ENCODE results near the gene P4HA3. TPM values are rescaled to one million over a fixed set of nuclear protein-coding genes. Genes with fewer than 3 reads are reported as not detected.
A peak's percentile ranks its signal among the peaks of the same experiment; 100 is the strongest.

P4HA3 gene
- total RNA-seq, 1 donor from 2014 or later: 6.4 TPM

DNA sequence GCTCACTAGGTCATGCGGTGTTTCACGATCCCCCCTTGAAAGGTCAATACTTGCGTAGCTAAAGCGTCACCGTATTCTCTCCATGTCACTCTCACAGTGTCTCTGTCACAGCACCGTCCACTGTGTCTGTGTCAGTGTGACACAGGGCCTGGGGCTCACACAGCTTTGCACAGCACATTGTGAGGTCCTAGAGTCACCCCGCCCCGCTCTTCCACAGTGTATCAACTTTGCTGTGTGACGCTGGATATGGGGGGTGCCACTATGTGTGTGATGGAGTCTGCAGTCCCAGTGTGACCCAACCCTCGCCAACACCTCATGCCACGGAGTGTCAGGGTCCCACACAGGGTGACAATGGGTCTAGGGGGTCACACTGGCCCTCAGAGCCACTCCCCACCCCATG, 583 bp downstream of the P4HA3 start:
- Mint-ChIP-seq H3K36me3 (ENCODE audit: unreplicated experiment) (no peaks in the 10 kb centered on the region), H3K27ac (ENCODE audit: unreplicated experiment) (no peak overlapping the region), H3K4me1 (ENCODE audit: unreplicated experiment) (peaks cover 25% of the 10 kb centered on the region), H3K9me3 (ENCODE audit: unreplicated experiment) (peaks cover 4% of the 10 kb centered on the region), H3K4me3 (ENCODE audit: unreplicated experiment) (peak overlapping the region; percentile 70), H3K27me3 (ENCODE audit: unreplicated experiment) (no peaks in the 10 kb centered on the region)
- no peak for DNase-seq (ENCODE audit: extremely low spot score, unreplicated experiment)
- TF ChIP-seq, protein P1, sequence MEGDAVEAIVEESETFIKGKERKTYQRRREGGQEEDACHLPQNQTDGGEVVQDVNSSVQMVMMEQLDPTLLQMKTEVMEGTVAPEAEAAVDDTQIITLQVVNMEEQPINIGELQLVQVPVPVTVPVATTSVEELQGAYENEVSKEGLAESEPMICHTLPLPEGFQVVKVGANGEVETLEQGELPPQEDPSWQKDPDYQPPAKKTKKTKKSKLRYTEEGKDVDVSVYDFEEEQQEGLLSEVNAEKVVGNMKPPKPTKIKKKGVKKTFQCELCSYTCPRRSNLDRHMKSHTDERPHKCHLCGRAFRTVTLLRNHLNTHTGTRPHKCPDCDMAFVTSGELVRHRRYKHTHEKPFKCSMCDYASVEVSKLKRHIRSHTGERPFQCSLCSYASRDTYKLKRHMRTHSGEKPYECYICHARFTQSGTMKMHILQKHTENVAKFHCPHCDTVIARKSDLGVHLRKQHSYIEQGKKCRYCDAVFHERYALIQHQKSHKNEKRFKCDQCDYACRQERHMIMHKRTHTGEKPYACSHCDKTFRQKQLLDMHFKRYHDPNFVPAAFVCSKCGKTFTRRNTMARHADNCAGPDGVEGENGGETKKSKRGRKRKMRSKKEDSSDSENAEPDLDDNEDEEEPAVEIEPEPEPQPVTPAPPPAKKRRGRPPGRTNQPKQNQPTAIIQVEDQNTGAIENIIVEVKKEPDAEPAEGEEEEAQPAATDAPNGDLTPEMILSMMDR (IDR thresholded peaks at IDR 0.05): no peak

- TF ChIP-seq, protein P1 (IDR thresholded peaks at IDR 0.05): no peak
- H3K9me3 Mint-ChIP-seq (ENCODE audit: unreplicated experiment): no peaks in the 10 kb centered on the region
- no peaks in the 10 kb centered on the region for H3K27me3 Mint-ChIP-seq (ENCODE audit: unreplicated experiment)
- DNase-seq (ENCODE audit: extremely low spot score, unreplicated experiment): no peak
- H3K36me3 Mint-ChIP-seq (ENCODE audit: unreplicated experiment): no peaks in the 10 kb centered on the region
- H3K27ac Mint-ChIP-seq (ENCODE audit: unreplicated experiment): no peak overlapping the region
- no peak overlapping the region for H3K4me3 Mint-ChIP-seq (ENCODE audit: unreplicated experiment)
- H3K4me1 Mint-ChIP-seq (ENCODE audit: unreplicated experiment): peaks cover 25% of the 10 kb centered on the region
These were observed 4.0 kb downstream of the P4HA3 start for GRCh38 chr11:74307434-74307833.

DNA sequence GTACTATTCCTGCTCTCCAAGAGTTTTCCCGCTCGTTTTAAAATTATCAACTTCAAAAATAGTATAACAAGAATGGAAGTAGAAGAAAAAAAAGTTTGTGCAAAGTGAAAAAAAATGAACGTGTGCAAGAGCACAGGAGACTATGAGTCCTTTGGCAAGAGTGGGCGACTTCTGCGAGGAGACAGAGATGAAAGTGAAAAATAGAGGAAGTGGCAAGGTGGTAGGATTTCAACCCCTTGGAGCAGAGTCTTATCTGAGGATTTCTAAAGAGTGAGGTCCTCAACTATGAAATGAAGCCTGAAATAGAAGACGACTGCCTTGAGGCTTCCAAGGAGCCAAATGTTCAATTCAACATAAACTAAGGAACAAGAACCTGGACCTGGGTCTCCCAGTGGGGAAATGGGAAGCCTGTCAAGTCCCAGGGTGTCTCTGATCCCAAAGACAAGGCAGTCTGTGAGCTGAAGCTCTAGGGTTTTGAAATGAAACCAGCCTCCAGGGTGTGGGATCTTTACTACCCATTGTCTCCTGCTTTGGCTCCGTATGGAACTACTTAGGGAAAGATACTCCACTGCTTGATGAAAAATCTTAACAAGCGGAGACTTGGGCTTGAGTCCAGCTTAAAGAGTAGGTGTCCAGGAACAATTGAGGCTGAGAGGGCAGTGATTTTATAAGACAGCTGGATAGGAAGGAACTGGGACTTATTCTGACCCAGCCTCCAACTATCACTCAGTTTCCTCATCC, 4.8 kb downstream of the P4HA3 start:
- no peaks in the 10 kb centered on the region for H3K36me3 Mint-ChIP-seq (ENCODE audit: unreplicated experiment)
- no peaks in the 10 kb centered on the region for H3K9me3 Mint-ChIP-seq (ENCODE audit: unreplicated experiment)
- TF ChIP-seq, protein P1 (IDR thresholded peaks at IDR 0.05): no peak
- DNase-seq (ENCODE audit: extremely low spot score, unreplicated experiment): no peak
- H3K27me3 Mint-ChIP-seq (ENCODE audit: unreplicated experiment): no peaks in the 10 kb centered on the region
- H3K27ac Mint-ChIP-seq (ENCODE audit: unreplicated experiment): no peak overlapping the region
- H3K4me1 Mint-ChIP-seq (ENCODE audit: unreplicated experiment): peaks cover 21% of the 10 kb centered on the region
- H3K4me3 Mint-ChIP-seq (ENCODE audit: unreplicated experiment): no peak overlapping the region

DNA sequence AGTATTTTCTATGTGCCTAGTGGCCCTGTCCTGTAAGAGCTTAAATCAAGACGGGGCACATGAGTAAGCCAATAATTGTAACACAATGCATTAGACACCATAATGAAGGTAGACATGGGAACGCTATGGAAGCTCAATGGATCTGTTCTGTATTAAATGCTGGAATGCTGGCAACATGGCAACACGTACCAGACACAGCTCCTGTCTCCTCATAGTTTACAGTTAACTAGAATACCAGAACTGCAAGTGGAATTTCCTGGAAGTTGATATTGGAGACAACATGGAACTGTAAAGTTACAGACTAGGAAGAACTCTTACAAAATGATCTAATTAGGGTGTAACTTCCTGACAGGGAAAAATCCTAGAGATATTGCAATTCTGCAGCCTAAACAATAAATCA, 12.4 kb downstream of the P4HA3 start:
- no peaks in the 10 kb centered on the region for H3K4me1 Mint-ChIP-seq (ENCODE audit: unreplicated experiment)
- peaks cover 4% of the 10 kb centered on the region for H3K36me3 Mint-ChIP-seq (ENCODE audit: unreplicated experiment)
- no peaks in the 10 kb centered on the region for H3K27me3 Mint-ChIP-seq (ENCODE audit: unreplicated experiment)
- DNase-seq (ENCODE audit: extremely low spot score, unreplicated experiment): no peak
- no peak overlapping the region for H3K27ac Mint-ChIP-seq (ENCODE audit: unreplicated experiment)
- no peak overlapping the region for H3K4me3 Mint-ChIP-seq (ENCODE audit: unreplicated experiment)
- TF ChIP-seq, protein P1 (IDR thresholded peaks at IDR 0.05): no peak
- H3K9me3 Mint-ChIP-seq (ENCODE audit: unreplicated experiment): peaks cover 2% of the 10 kb centered on the region

- Mint-ChIP-seq H3K4me3 (ENCODE audit: unreplicated experiment) (no peak overlapping the region), H3K27ac (ENCODE audit: unreplicated experiment) (no peak overlapping the region), H3K36me3 (ENCODE audit: unreplicated experiment) (peaks cover 5% of the 10 kb centered on the region), H3K4me1 (ENCODE audit: unreplicated experiment) (no peaks in the 10 kb centered on the region), H3K9me3 (ENCODE audit: unreplicated experiment) (peaks cover 4% of the 10 kb centered on the region), H3K27me3 (ENCODE audit: unreplicated experiment) (no peaks in the 10 kb centered on the region)
- no peak for DNase-seq (ENCODE audit: extremely low spot score, unreplicated experiment)
- TF ChIP-seq, protein P1 (IDR thresholded peaks at IDR 0.05): no peak
These were observed 14.0 kb downstream of the P4HA3 start for GRCh38 chr11:74297484-74297883.
